GM15510 (cell line): ENCODE measurements around the gene SETD1A.

Source experiments
- POLR2A ChIP-seq: IDR thresholded peaks from 3 replicates; pipeline ENCODE4 v1.6.1; 2011; ENCODE audit warnings: borderline replicate concordance; ENCODE audit not compliant: insufficient read length; ENCODE audit errors: extremely low read depth

SETD1A gene

GRCh38 chr16:30925995-30926811 is 31.4 kb upstream of the SETD1A start:
- no peak for TF ChIP-seq POLR2A

- TF ChIP-seq POLR2A = no peak
These were observed 30.4 kb upstream of the SETD1A start for GRCh38 chr16:30926937-30927788.

- no peak for TF ChIP-seq POLR2A
These were observed 29.7 kb upstream of the SETD1A start for GRCh38 chr16:30927789-30928378.

GRCh38 chr16:30928390-30928789 is 29.2 kb upstream of the SETD1A start:
- no peak for TF ChIP-seq POLR2A

- TF ChIP-seq POLR2A = no peak
These were observed 28.4 kb upstream of the SETD1A start for GRCh38 chr16:30929167-30929566.

- no peak for TF ChIP-seq POLR2A
These were observed 27.4 kb upstream of the SETD1A start for GRCh38 chr16:30930160-30930571.

GRCh38 chr16:30931068-30931650 is 26.4 kb upstream of the SETD1A start:
- TF ChIP-seq POLR2A = no peak

GRCh38 chr16:30934827-30935557 is 22.6 kb upstream of the SETD1A start:
- no peak for TF ChIP-seq POLR2A

- TF ChIP-seq POLR2A = no peak
These were observed 19.9 kb upstream of the SETD1A start for GRCh38 chr16:30937692-30938091.

- no peak for TF ChIP-seq POLR2A
These were observed 15.7 kb upstream of the SETD1A start for GRCh38 chr16:30941600-30942425.

- no peak for TF ChIP-seq POLR2A
These were observed 15.1 kb upstream of the SETD1A start for GRCh38 chr16:30942426-30942806.

- no peak for TF ChIP-seq POLR2A
These were observed 13.2 kb upstream of the SETD1A start for GRCh38 chr16:30944352-30944751.
